ENCODE measurements around the gene GLB1L3.

Gene GLB1L3

DNA sequence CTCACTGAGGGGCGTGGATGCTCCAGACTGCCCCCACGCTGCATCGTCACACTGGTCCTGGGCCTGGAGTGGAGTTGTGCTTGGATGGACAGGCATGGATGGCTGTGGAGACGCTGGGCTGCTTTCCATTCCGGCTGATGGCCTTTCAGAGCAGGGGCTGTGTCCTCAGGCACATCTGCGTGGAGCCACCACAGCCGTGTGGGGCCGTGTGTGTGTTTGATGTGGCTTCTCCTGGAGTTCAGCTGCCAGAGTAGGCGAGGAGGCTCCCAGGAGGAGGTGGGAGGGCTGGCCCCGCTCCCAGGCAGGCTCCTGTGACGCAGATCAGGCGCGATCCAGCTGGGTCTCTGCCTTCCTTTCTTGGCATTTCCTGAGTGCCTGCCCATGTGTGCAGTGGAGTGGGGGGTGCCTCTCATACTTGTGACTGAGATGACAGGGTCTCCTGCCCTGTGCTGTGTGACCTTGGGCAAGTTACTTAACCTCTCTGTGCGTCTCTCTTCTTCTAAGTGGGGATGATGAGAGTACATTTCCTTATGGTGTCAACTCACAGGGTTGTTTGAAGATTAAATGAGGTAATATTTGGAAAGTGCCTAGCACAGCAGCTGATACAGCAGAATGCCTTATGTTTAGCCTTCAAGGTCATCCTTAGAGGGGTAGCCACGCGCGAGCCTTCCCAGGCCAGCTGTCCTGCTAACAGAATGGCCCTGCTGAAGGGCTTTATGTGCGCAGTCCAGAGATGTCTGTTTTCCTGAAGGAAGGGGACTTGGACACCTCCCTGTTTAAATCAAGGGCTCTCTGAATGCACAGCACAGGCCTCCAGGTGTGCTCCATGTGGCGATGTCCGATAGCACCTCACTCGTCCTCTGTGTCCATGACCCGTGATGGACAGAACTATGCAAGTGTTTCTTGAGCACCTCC, 89.1 kb downstream of the GLB1L3 start:
- DNase-seq, result no peak

DNA sequence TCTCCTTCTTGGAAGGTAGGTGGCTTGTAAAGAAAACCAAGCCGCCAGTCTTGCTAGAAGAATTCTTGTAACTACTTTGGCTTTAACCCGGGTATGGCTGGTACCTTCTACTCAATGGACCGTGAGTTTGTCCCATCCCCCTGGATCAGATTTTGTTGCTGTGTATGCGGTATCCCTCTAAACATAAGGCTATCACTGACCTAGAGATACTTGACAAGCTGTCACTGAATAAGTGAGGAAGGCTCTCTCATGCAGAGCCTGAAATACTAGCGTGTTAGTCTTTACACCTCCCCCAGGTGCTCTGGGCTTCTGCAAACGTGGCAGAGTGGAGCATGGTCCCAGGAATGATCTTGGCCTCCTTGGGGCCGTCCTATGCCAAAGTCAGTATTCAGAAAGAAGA, 90.1 kb downstream of the GLB1L3 start:
- DNase-seq, result peak in 1 of 2 experiments; percentile 64

DNA sequence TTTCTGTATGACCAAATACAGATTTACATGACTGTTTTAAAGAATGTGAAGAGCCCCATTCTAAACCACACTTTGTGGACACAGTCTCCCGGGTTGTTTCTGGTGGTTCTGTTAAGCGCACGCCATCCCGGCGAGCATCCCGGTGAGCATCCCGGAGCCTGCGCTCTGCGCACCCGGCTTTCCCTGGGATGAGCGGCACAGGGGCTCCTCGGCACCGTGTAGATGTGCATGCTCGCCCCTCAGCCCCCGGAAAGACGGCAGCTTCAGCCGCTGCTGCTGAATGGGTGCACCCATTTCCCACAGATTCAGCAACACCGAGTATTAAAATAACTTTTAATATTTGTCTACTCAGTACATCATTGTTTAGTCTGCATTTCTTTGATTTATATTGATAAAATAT, 91.6 kb downstream of the GLB1L3 start:
- no peak for DNase-seq
